PC-9 (cell line): Measurements from ENCODE around the gene LMBR1. TPM values are rescaled to one million over a fixed set of nuclear protein-coding genes. Genes with fewer than 3 reads are reported as not detected.

Source experiments
- BruUV-seq: library from RNA; stranded (reverse); fragments of 400-500 nt; replicated peaks from 2 replicates; lab custom pipeline; 2021; lab: Mats Ljungman, UMichigan
- CTCF ChIA-PET: fragments of 300-600 bp; sonication (Branson Sonifier 250); formaldehyde crosslinking; loops from one replicate; lab custom pipeline; 2022; ENCODE audit warnings: antibody characterized with exemption; lab: Charles Lee
- POLR2A ChIA-PET: fragments of 300-600 bp; sonication (Branson Sonifier 250); formaldehyde crosslinking; loops from one replicate; lab custom pipeline; 2022; ENCODE audit warnings: antibody characterized with exemption; ENCODE audit not compliant: unreplicated experiment; lab: Charles Lee
- DNase-seq, 2 experiments: peaks; one replicate each; pipeline versions ENCODE4 v3.0.0 to v3.0.0-alpha.2; 2015 to 2022; ENCODE audit warnings: mixed read lengths in 1 of 2
- H2AFZ ChIP-seq: fragments of 200-600 bp; sonication (generic); 2 replicates; pipeline ENCODE4 v1.8.1; 2017; ENCODE audit warnings: antibody characterized with exemption
- H3F3A ChIP-seq: fragments of 200-600 bp; sonication (generic); 2 replicates; pipeline ENCODE4 v1.8.1; 2017; ENCODE audit warnings: antibody characterized with exemption, mild to moderate bottlenecking, low read depth; ENCODE audit not compliant: insufficient read depth
- H3K27ac ChIP-seq: fragments of 200-600 bp; sonication (generic); 2 replicates; pipeline ENCODE4 v1.6.1; 2016; ENCODE audit warnings: mixed run types
- H3K27me3 ChIP-seq: fragments of 200-600 bp; sonication (generic); 2 replicates; pipeline ENCODE4 v1.6.1; 2016; ENCODE audit warnings: low read depth, mixed run types; ENCODE audit not compliant: insufficient read depth
- H3K36me3 ChIP-seq: fragments of 200-600 bp; sonication (generic); 2 replicates; pipeline ENCODE4 v1.6.1; 2016; ENCODE audit warnings: low read depth, mixed run types
- H3K4me1 ChIP-seq: fragments of 200-600 bp; sonication (generic); replicated peaks from 2 replicates; pipeline ENCODE4 v1.6.1; 2016; ENCODE audit warnings: mixed run types; ENCODE audit not compliant: insufficient read depth
- H3K4me2 ChIP-seq: fragments of 200-600 bp; sonication (generic); 2 replicates; pipeline ENCODE4 v1.6.1; 2017; ENCODE audit warnings: mixed run types
- H3K4me3 ChIP-seq: fragments of 200-600 bp; sonication (generic); 2 replicates; pipeline ENCODE4 v1.6.1; 2016; ENCODE audit warnings: mixed run types
- H3K79me2 ChIP-seq: fragments of 200-600 bp; sonication (generic); 2 replicates; pipeline ENCODE4 v1.6.1; 2017; ENCODE audit warnings: low read depth, mixed run types
- H3K9me2 ChIP-seq: fragments of 200-600 bp; sonication (generic); 2 replicates; pipeline ENCODE4 v1.8.1; 2017; ENCODE audit warnings: mild to moderate bottlenecking; ENCODE audit not compliant: insufficient read depth
- H3K9me3 ChIP-seq: fragments of 200-600 bp; sonication (generic); 2 replicates; pipeline ENCODE4 v1.8.1; 2016; ENCODE audit warnings: low read depth; ENCODE audit not compliant: insufficient read depth
- H4K20me1 ChIP-seq: fragments of 200-600 bp; sonication (generic); 2 replicates; pipeline ENCODE4 v1.8.1; 2017; ENCODE audit not compliant: insufficient read depth
- CTCF ChIP-seq: fragments of 200-600 bp; sonication (generic); conservative IDR thresholded peaks from 2 replicates; pipeline ENCODE4 v1.6.1; 2017; ENCODE audit warnings: mixed run types, antibody characterized with exemption, mild to moderate bottlenecking, moderate library complexity
- EZH2 ChIP-seq: fragments of 200-600 bp; sonication (generic); IDR thresholded peaks from 2 replicates; pipeline ENCODE4 v1.8.0; 2017; ENCODE audit warnings: antibody characterized with exemption, low read depth
- intact Hi-C: fragments of 100-400 bp; cut with micrococcal nuclease; formaldehyde crosslinking; loops from one replicate; pipeline ENCODE4 v1.10.0; 2022; ENCODE audit not compliant: unreplicated experiment
- total RNA-seq: library from RNA; stranded (reverse); gene quantifications from 2 replicates; pipeline ENCODE4 v1.2.3, GENCODE V29; 2021

The LMBR1 gene
- total RNA-seq, 1 experiment from 2014 or later = 85.0 TPM

- Histone ChIP-seq H3K27ac (no peak overlapping the region), H3F3A (no peaks in the 10 kb centered on the region; the same call in 1 of the 2 replicates), H3K36me3 (no peaks in the 10 kb centered on the region), H3K4me2 (no peak overlapping the region), H3K27me3 (no peaks in the 10 kb centered on the region), H3K9me3 (no peaks in the 10 kb centered on the region), H3K4me3 (no peak overlapping the region), H3K79me2 (no peaks in the 10 kb centered on the region), H3K4me1 (no peaks in the 10 kb centered on the region), H2AFZ (no peak overlapping the region), H3K9me2 (no peaks in the 10 kb centered on the region), H4K20me1 (no peaks in the 10 kb centered on the region)
- ChIA-PET CTCF (no interaction called here), POLR2A (no interaction called here)
- TF ChIP-seq CTCF (no peak), EZH2 (no peak)
- DNase-seq = no peak
- no TSS peak for BruUV-seq
- intact Hi-C loops = no loop called here
Observed at GRCh38 chr7:156657681-156658080, 235.3 kb downstream of the LMBR1 start.

GRCh38 chr7:156656598-156656997 lies 236.4 kb downstream of the LMBR1 start:
- no peak overlapping the region for H3K27ac ChIP-seq
- no peak overlapping the region for H3K4me2 ChIP-seq
- intact Hi-C loops = no loop called here
- TF ChIP-seq CTCF (no peak), EZH2 (no peak)
- no peaks in the 10 kb centered on the region; the same call in 1 of the 2 replicates for H3F3A ChIP-seq
- no peak overlapping the region for H3K4me3 ChIP-seq
- CTCF ChIA-PET = no interaction called here
- no peak overlapping the region for H2AFZ ChIP-seq
- H4K20me1 ChIP-seq = no peaks in the 10 kb centered on the region
- DNase-seq = no peak
- no TSS peak for BruUV-seq
- POLR2A ChIA-PET = no interaction called here
- no peaks in the 10 kb centered on the region for H3K27me3 ChIP-seq
- no peaks in the 10 kb centered on the region for H3K36me3 ChIP-seq
- H3K9me2 ChIP-seq = no peaks in the 10 kb centered on the region
- H3K9me3 ChIP-seq = no peaks in the 10 kb centered on the region
- no peaks in the 10 kb centered on the region for H3K79me2 ChIP-seq
- H3K4me1 ChIP-seq = no peaks in the 10 kb centered on the region

GRCh38 chr7:156655983-156656382 lies 237.0 kb downstream of the LMBR1 start:
- POLR2A ChIA-PET = no interaction called here
- TF ChIP-seq CTCF = no peak
- no peak for TF ChIP-seq EZH2
- no peaks in the 10 kb centered on the region for H4K20me1 ChIP-seq
- no peak overlapping the region for H3K27ac ChIP-seq
- no peaks in the 10 kb centered on the region for H3K9me3 ChIP-seq
- H3K4me1 ChIP-seq = no peaks in the 10 kb centered on the region
- CTCF ChIA-PET = no interaction called here
- H3K79me2 ChIP-seq = no peaks in the 10 kb centered on the region
- H3K4me2 ChIP-seq = no peak overlapping the region
- no TSS peak for BruUV-seq
- H3K9me2 ChIP-seq = no peaks in the 10 kb centered on the region
- H3K27me3 ChIP-seq = no peaks in the 10 kb centered on the region
- intact Hi-C loops = no loop called here
- no peaks in the 10 kb centered on the region for H3K36me3 ChIP-seq
- no peak for DNase-seq
- H3F3A ChIP-seq = no peaks in the 10 kb centered on the region; the same call in 1 of the 2 replicates
- no peak overlapping the region for H3K4me3 ChIP-seq
- H2AFZ ChIP-seq = no peak overlapping the region
